NCI-H2227 (cell line): ENCODE measurements around the gene FIS1.

Experiments used
- DNase-seq: peaks from one replicate; lab custom pipeline; 2025; ENCODE audit not compliant: unreplicated experiment; lab: John Stamatoyannopoulos, UW

The FIS1 gene

GRCh38 chr7:101234636-101235035 is 10.2 kb downstream of the FIS1 start:
- DNase-seq, result no peak

GRCh38 chr7:101233907-101234547 is 10.9 kb downstream of the FIS1 start:
- no peak for DNase-seq

- no peak for DNase-seq
These were observed 12.6 kb downstream of the FIS1 start for GRCh38 chr7:101232141-101232850.

- no peak for DNase-seq
These were observed 13.2 kb downstream of the FIS1 start for GRCh38 chr7:101231644-101232043.

- DNase-seq, result no peak
These were observed 18.2 kb downstream of the FIS1 start for GRCh38 chr7:101226721-101227120.

GRCh38 chr7:101225650-101226049 is 19.2 kb downstream of the FIS1 start:
- no peak for DNase-seq

GRCh38 chr7:101223528-101223927 is 21.4 kb downstream of the FIS1 start:
- DNase-seq, result no peak

- DNase-seq, result no peak
These were observed 22.5 kb downstream of the FIS1 start for GRCh38 chr7:101222275-101222830.

GRCh38 chr7:101220295-101220694 is 24.6 kb downstream of the FIS1 start:
- DNase-seq, result no peak

- peak; percentile 56 for DNase-seq
These were observed 26.4 kb downstream of the FIS1 start for GRCh38 chr7:101218236-101219125.

GRCh38 chr7:101217388-101218235 is 27.3 kb downstream of the FIS1 start, which contains the start of the genes PLOD3 and ZNHIT1:
TSS of gene PLOD3 (minus strand) at chr7:101217581. CDS start at chr7:101217274, 307 bp downstream.
TSS of gene ZNHIT1 (plus strand) at chr7:101218165. CDS start at chr7:101218196, 31 bp downstream.
- peak; percentile 100 for DNase-seq

GRCh38 chr7:101216860-101217387 is 28.0 kb downstream of the FIS1 start:
- no peak for DNase-seq

- peak; percentile 44 for DNase-seq
These were observed 28.7 kb downstream of the FIS1 start for GRCh38 chr7:101216001-101216859.

GRCh38 chr7:101212014-101212413 is 32.9 kb downstream of the FIS1 start:
- no peak for DNase-seq

- DNase-seq, result no peak
These were observed 33.4 kb downstream of the FIS1 start for GRCh38 chr7:101211501-101211900.

GRCh38 chr7:101210143-101210542 is 34.7 kb downstream of the FIS1 start:
- DNase-seq, result no peak

GRCh38 chr7:101208794-101209193 is 36.1 kb downstream of the FIS1 start:
- no peak for DNase-seq

GRCh38 chr7:101207459-101207858 is 37.4 kb downstream of the FIS1 start:
- no peak for DNase-seq

GRCh38 chr7:101206665-101207042 is 38.2 kb downstream of the FIS1 start:
- DNase-seq, result no peak
